ENCODE data around the gene NANOS3. TPM values are rescaled to one million over a fixed set of nuclear protein-coding genes. Genes with fewer than 3 reads are reported as not detected.

NANOS3 gene
- total and polyA plus RNA-seq, 9 of the 15 experiments (the other 6 are each of a cell fraction or from before 2014, with no cell fraction given) = not detected

GRCh38 chr19:13920940-13921747, 44.2 kb downstream of the NANOS3 start (continued):
- TF ChIP-seq AFF1 (IDR thresholded peaks at IDR 0.05; ENCODE audit: low read depth in 1 of 2, partially characterized antibody in 2 of 2) (peak in 1 of 2 experiments; percentile 87), CBX1 (IDR thresholded peaks at IDR 0.05; ENCODE audit: low read depth) (peak; percentile 87; the same call in 1 of the 2 replicates), FOXP4 (CRISPR knock-in tag; IDR thresholded peaks at IDR 0.05; ENCODE audit: borderline replicate concordance) (no peak), JUND (IDR thresholded peaks at IDR 0.05; ENCODE audit: borderline replicate concordance, low read depth, low read length) (peak; percentile 56; the same call in 1 of the 2 replicates), JUND (tag; IDR thresholded peaks at IDR 0.05; ENCODE audit: borderline replicate concordance, low read depth, low read length) (peak; percentile 41; the same call in 1 of the 3 replicates), CREM (IDR thresholded peaks at IDR 0.05; ENCODE audit: low read depth) (peak; percentile 84), MIER1 (IDR thresholded peaks at IDR 0.05; ENCODE audit: low read depth) (no peak), HMBOX1 (IDR thresholded peaks at IDR 0.05) (peak; percentile 74; the same call in 1 of the 2 replicates), ILK (tag; IDR thresholded peaks at IDR 0.05; ENCODE audit: borderline replicate concordance, low read depth) (no peak), FOS (IDR thresholded peaks at IDR 0.05; ENCODE audit: extremely low read depth, insufficient read length) (peak; percentile 63), CREB3L1 (IDR thresholded peaks at IDR 0.05; ENCODE audit: borderline replicate concordance, low read depth) (peak; percentile 65; the same call in 1 of the 2 replicates), LEF1 (IDR thresholded peaks at IDR 0.05) (no peak), MYBL2 (IDR thresholded peaks at IDR 0.05; ENCODE audit: low read depth) (no peak), MYBL2 (CRISPR knock-in tag; IDR thresholded peaks at IDR 0.05; ENCODE audit: borderline replicate concordance) (no peak)
